ENCODE data around the gene PEPD.

PEPD gene

DNA sequence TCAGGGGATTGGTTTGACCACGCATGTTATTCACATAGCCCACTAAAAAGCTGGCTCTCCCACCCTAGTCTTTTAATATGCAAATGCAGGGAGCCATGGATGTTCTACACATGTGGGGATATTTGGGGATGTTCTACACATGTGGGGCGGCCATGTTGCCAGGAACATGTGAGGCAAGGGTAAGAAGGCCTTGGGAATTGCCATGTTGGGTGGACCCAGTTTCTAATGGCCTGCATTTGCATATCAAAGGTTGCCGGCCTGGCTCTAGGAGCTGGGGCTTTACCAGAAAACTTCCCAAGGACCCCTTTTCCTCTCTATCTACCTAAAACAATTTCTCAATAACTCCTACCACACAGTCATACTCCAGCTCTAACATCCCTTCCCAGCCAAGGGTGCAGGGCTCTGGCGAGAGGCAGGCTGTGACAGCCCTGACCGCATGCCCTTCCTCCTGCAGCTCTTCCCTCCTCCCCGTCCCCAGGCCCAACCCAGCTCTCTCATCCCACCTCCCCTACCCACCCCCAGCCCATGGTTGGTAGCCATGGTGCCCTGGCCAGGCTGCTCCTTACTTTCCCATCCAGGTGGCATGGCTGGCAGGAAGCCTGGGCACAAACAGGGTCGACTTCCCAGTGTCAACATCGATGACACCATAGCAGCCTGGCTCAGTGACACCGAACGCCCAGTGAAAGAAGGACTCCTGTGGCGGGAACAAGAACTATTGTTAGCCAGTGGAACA lies 11.0 kb downstream of the PEPD start:
- no peak for DNase-seq

DNA sequence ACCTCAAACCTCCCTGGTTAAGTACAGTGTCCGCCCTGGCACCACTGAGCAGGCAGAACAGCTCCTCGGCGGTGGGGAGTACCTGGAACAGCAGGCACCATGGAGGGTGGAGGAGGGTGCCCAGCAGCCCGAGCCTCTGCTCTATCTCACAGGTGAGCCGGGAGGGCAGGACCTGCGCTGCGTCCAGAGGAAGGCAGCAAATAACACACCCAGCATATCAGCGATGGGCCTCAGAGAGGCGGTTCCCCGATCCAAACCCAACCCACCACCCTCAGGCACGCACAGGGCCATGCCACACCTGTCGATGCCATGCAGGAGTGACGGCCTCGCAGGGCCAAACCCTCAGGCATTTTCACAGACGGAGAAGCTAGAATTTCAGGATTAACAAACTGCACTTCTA lies 11.8 kb downstream of the PEPD start:
- DNase-seq: no peak

DNA sequence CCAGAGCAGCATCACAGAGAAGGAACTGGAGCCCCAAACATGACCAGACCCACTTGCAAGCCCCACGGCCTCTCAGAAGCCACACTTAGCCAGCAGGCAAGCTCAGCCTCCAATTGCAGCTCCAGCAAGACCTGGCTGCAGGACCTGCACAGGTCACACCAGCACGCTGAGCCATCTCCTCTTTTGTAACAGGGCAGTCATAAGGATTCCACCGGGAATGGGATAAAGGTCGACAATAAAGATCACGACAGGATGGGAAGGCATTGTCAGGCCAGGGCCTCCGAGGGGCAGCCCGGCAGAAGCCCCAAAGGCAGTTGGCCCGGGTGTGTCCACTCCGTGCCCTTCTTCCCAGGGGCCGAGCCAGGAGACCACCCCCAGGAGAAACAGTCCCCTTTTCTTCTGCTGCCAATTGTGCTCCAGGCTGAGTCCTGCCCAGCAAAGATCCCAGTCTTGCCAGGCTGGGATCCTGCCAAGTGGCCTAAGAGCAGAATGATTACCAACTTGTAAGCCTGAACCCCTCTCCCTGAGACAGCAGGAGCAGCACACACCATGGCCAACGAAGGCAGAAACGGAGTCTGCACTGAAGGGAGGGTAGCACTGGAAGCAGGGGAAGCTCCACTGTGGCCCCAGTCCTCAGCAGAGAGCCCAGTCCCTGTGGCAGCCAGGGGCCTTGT lies 12.5 kb downstream of the PEPD start:
- DNase-seq: no peak

DNA sequence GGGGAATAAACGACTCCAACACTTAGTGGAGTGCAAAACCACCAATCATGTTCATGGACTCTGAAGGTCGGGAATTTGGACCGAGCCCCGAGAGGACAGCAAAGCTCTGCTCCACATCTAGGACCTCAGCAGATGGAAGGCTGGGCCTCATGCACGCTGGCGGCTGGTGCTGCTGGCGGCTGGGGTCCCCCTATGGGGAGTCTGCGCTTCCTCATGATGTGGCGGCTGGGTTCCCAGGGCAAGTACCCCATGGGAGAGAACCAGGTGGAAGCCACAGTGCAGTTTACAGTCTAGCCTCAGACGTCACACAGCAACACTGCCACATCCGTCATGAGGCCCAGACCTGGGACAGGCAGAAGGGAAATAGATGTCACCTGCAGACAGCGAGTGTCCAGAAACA lies 13.2 kb downstream of the PEPD start:
- no peak for DNase-seq

- DNase-seq: no peak
Measured at GRCh38 chr19:33508009-33508408, 13.6 kb downstream of the PEPD start.

DNA sequence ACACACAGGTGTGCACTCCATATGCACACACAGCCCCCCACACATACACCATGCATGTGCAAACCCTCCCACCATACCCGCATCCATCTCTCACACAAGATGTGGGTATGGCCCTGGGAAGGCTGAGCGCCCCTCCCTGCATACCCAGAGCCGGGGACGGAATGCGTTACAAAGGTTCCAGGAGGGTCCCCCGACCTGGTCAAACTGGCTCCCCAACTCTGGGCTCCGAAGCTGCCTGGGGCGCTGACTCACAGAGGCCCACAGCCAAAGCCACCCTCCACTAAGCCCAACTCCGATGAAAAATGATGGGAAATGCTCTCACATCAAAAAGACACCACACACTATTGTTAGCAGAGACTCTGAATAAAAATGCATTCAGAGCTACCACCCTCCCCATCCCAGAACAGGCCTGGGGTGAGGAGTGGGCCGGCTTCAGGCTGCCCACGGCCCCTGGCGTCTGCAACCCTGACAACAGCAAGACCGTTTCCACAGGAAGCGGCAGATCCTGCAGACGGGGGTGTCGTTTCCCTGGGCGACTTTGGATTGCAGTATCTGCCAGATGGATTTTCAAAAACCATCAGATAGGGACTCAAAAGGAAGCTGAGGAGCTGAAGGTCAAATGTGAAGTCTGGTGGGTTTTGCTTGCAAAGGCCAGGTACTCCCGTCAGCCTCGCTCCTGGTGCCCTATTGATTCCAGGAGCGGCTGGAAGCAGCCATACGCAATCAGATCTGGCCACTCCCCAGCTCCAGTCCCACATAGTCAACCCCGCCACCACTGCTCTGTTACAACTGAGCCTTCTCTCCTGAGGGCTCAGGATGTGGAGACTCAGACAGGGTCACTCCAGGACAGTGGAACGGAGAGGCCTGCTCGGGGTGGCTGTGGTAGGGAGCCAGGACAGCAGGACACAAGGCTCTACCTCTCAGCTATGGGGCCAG lies 14.3 kb downstream of the PEPD start:
- DNase-seq: no peak

GRCh38 chr19:33506498-33506897 lies 15.1 kb downstream of the PEPD start:
- no peak for DNase-seq

DNA sequence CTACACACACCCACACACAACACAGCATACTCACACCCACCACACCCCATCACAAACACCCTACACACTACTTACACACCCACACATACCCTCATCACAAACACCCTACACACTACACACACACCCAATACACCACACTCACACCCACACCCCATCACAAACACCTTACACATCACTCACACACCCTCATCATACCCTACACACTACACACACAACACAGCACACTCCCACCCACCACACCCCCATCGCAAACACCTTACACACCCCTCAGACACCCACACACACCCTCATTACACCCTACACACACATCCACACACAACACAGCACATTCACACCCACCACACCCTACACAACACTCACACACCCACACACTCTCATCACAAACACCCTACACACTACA lies 15.8 kb downstream of the PEPD start:
- no peak for DNase-seq

DNA sequence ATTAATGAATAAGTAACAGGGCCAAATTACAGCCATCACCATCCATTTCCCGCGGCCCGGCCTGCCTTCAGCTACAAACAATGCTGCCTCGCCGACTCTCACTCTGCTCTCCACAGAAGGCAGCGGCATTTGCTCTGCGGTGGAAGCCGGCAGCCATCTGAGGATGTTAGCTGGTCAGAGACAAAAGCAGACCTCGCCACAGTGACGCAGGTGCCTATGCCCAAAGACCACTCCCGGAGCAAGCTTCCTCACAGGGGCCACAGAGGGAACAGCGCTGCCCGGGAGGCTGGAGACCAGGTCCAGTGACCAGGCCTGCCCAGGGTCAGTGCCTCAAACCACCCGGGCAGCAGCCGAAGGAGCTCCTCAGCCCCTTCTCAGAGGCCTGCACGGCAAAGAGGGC lies 16.4 kb downstream of the PEPD start:
- no peak for DNase-seq

DNA sequence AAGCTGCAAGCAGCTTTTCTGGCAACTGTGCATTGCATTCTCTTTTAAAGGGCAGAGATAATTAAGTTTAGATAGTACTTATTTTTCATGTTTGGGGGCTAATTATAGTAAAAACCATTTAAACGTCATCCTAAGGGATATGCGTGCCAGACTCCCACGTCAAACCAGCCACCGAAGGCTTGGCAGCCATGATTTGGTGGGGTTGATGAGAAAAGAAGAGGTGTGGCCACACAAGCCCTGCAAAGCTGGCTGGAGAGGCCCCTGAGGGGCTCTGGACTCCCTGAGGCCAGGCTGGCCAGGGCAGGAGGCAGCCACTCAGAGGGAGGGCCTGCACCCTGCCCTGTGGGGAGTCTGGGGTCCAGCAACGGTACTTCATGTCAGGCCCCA lies 17.5 kb downstream of the PEPD start:
- no peak for DNase-seq

DNA sequence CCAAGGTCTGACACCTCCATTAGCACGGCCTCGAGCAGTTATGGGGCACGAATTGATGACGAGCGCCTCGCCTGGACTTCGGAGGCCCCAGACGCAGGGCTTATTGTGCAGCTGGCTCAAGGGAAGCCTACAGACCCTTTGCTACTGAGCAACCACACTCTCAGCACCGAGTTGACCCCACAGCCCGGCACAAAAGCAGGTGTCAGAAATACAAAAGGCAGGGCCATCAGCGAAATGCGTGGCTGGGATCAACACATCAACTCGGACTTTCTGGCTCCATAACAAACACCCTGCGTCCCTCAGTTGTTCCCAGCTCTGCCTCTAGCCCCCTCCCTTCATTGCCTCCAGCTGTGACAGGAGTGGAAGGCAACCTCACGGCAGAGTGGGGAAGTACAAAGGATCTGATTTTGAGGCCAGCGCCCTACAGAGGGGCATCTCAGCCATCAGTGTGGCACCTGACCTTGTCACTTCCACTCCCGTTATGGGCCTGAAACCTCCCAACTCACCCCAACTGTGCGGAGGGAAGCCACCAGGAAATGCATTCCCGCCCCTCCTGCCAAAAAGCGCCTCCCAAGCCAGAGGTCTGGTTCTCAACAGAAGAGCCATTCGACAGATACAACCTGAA lies 18.0 kb downstream of the PEPD start:
- no peak for DNase-seq

GRCh38 chr19:33503030-33503429 lies 18.6 kb downstream of the PEPD start:
- no peak for DNase-seq

- no peak for DNase-seq
Measured at GRCh38 chr19:33502521-33502920, 19.1 kb downstream of the PEPD start.

DNA sequence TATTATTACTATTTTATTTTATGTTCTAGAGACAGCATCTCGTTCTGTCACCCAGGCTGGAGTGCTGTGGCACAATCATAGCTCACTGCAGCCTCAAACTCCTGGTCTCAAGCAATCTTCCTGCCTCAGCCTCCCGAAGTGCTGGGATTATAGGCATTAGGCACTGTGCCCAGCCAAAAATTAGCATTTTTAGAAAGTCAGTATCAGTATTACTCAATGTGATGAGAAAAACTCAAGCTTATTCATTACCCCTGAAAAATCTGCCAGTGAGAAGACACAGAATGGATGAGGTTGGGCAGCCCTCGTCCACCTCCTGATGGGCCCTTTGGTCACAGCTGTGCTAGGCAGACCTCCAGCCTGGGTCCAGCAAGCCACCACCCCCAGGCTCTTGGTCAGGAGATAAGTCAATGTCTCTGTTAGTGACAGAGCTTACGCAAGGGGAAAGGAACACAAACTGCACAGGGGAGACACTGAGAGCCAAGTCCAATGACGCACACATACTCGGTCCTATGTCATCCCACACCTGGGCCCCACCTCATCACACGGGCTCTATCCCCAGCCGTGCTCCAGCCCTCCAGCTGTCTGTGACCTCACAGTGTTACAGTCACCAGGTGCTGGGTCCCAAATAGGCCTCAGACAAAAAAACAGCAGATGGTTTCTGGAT lies 19.8 kb downstream of the PEPD start:
- no peak for DNase-seq

DNA sequence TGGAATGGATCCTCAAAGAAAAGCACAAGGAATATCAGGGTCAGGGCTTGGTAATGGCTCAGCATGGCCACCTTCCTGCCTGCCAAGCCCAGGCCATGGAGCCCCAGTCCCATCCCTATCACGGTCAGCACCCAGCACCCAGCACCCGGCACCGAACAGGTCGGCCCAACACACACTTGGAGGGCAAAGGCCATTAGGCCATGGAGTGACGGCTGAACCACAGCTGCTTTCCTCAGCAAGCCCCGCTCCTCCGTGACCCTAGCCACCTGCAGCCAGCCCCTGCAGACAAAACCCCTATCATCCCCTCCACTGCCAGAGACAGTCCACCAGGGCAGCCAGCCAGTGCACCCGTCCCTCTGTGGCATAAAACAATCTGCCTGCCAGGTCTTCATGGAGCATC lies 20.6 kb downstream of the PEPD start:
- no peak for DNase-seq

- DNase-seq: no peak
Measured at GRCh38 chr19:33500586-33500985, 21.0 kb downstream of the PEPD start.

DNA sequence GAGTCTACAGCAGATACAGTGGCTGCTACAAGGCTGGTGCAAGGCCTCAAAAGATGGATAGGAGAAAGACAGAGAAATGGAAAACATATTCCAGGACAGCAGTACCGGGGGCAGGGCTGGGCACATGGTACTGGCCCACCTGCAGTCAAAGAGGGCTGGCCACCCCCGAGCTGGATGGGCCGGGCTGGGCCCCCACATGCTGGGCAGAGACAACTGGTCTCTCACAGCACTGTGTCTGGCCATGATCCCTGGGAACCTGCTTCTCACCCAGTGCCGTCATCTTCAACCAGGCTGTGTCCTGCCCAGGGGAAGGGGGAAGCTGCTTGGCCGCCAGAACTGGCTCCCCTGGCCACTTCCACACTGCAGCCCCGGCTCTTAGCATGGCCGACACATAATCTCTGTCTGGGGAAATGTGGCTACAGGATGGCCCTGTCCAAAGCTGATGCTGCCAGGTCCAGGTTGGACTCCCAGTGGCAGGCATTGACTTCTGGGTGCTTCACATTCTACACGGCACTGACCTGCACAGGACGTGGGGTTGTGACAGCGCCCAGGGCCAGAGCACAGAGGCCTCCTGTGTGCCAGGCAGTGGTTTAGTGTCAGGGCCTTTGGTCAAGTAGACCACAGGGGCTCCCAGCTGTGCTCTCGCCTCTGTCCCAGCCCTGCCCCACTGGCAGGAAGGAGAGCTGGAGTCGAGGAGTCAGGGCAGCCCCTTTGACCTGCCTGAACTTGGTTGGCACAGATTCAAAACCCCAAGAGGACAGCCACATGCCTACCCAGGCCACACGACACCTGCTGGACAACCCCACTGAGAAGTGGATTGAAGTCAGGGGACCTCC lies 21.7 kb downstream of the PEPD start:
- DNase-seq: no peak

DNA sequence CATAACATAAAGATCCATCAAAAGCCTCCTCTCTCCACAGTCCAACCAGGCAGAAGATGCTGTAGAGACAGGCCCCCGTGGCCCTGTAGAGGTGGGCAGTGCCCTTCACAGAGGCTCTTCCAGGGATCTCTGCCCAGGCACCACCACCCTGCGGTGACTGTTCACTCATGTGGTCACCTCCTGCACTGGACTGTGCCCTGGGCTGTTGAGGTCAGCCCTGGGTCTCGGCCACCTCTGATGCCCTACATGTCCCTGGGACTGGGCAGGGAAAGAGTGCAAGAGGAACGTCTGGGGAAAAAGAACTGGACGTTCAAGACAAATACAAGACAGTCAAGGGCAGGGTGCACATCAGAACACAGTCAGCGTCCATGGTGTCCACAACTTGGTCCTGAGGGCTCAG lies 22.3 kb downstream of the PEPD start:
- no peak for DNase-seq

GRCh38 chr19:33498391-33499000 lies 23.1 kb downstream of the PEPD start:
- DNase-seq: no peak

DNA sequence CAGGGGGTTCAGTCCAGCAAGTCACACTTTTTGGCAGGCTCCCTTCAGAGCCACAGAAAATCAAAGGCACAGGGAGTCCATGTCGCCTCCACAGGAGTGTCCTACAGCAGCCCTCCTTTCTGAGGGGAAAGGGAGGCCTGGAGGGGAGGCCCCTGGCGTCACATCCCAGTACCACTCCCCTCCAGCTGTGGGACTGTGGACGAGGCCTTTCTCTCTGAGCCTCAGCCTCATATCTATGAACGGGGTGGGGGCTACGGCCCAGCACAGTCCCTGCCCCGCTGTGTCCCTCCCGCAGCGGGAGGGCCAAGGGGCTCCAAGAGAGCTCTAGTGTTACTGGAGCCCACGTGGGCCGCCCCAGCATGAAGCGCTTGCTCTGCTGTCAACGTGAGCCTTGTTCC lies 23.8 kb downstream of the PEPD start:
- no peak for DNase-seq

- DNase-seq: no peak
Measured at GRCh38 chr19:33497131-33497777, 24.3 kb downstream of the PEPD start.

Data from femur (tissue), 1 donor.